Transverse colon (tissue), 4 donors: ENCODE measurements around the gene SYNE2. TPM values are rescaled to one million over a fixed set of nuclear protein-coding genes. Genes with fewer than 3 reads are reported as not detected.

Experiments used
- DNase-seq: peaks from one replicate; pipeline ENCODE4 v3.0.0-alpha.2; 2019
- H3K27ac ChIP-seq, 4 donors: fragments of 200-600 bp; sonication (generic); 2 replicates each; pipeline ENCODE4 v1.5.1; 2016 to 2018; ENCODE audit warnings: inconsistent platforms in 4 of 4
- H3K27me3 ChIP-seq: fragments of 200-600 bp; sonication (generic); 2 replicates; pipeline ENCODE4 v1.5.1; 2017; ENCODE audit warnings: inconsistent platforms
- H3K36me3 ChIP-seq, 4 donors: fragments of 200-600 bp; sonication (generic); 2 replicates each; pipeline ENCODE4 v1.5.1; 2017 to 2019; ENCODE audit warnings: inconsistent platforms in 4 of 4
- H3K4me1 ChIP-seq, 4 donors: fragments of 200-600 bp; sonication (generic); 2 replicates each; pipeline ENCODE4 v1.5.1; 2017 to 2020; ENCODE audit warnings: inconsistent platforms in 4 of 4
- H3K4me3 ChIP-seq, 4 donors: fragments of 200-600 bp; sonication (generic); 1 replicate in 1 of 4; 2 replicates in 3 of 4; pipeline versions ENCODE4 v1.5.1 to v1.6.1; 2017 to 2019; ENCODE audit warnings: inconsistent platforms in 4 of 4
- H3K9me3 ChIP-seq, 2 donors: fragments of 200-600 bp; sonication (generic); 2 replicates each; pipeline ENCODE4 v1.5.1; 2017 to 2019; ENCODE audit warnings: inconsistent platforms in 2 of 2
- EP300 ChIP-seq: sonication (generic); formaldehyde crosslinking; IDR thresholded peaks from one replicate; pipeline ENCODE4 v1.6.1; 2017; ENCODE audit warnings: antibody characterized with exemption, low read depth
- POLR2A ChIP-seq: fragments of 450-650 bp; IDR thresholded peaks from one replicate; pipeline ENCODE4 v1.6.1; 2016; ENCODE audit warnings: antibody characterized with exemption, mild to moderate bottlenecking, moderate library complexity
- POLR2AphosphoS5 ChIP-seq, 3 donors: sonication (generic); formaldehyde crosslinking; IDR thresholded peaks; one replicate each; pipeline ENCODE4 v1.6.1; 2016; ENCODE audit warnings: antibody characterized with exemption in 3 of 3
- WGBS, 2 donors: methylation state at CpG; one replicate each; pipeline ENCODE4 v1.1.5; 2018; ENCODE audit warnings: low coverage in 1 of 2; 5-methylcytosine and 5-hydroxymethylcytosine counted together
- in situ Hi-C, 4 donors: fragments of 200-750 bp; cut with MboI; loops; one replicate each; pipeline versions ENCODE4 v1.15.0 to v1.15.1; 2017; ENCODE audit warnings: low sequenced_read_pairs in 3 of 4, low pct_ligation_motif_present in 1 of 4, low pct_unique_long_range_greater_than_20kb in 1 of 4
- intact Hi-C: fragments of 100-400 bp; cut with DNase I; formaldehyde crosslinking; loops from one replicate; pipeline ENCODE4 v1.15.1; 2023; ENCODE audit warnings: low total_unique reads
- total RNA-seq, 4 donors: library from RNA; depleted of rRNA; stranded (reverse); fragments of >200 nt; gene quantifications; one replicate each; pipeline ENCODE4 v1.1.0, GENCODE V29; 2016
- TF ChIP-seq, protein P1 (sequence below), 5 experiments: fragments of 200-600 bp in 3 of 5; fragments of 450-650 bp in 2 of 5; sonication (generic) in 3 of 5; IDR thresholded peaks; 1 replicate in 2 of 5; 2 replicates in 3 of 5; pipeline ENCODE4 v1.5.1; 2016 to 2017; ENCODE audit warnings: antibody characterized with exemption in 5 of 5, inconsistent platforms in 3 of 5, mild to moderate bottlenecking in 2 of 5, moderate library complexity in 1 of 5

The SYNE2 gene
- total RNA-seq, 4 donors from 2014 or later: 242 to 491 (median 304) TPM

DNA sequence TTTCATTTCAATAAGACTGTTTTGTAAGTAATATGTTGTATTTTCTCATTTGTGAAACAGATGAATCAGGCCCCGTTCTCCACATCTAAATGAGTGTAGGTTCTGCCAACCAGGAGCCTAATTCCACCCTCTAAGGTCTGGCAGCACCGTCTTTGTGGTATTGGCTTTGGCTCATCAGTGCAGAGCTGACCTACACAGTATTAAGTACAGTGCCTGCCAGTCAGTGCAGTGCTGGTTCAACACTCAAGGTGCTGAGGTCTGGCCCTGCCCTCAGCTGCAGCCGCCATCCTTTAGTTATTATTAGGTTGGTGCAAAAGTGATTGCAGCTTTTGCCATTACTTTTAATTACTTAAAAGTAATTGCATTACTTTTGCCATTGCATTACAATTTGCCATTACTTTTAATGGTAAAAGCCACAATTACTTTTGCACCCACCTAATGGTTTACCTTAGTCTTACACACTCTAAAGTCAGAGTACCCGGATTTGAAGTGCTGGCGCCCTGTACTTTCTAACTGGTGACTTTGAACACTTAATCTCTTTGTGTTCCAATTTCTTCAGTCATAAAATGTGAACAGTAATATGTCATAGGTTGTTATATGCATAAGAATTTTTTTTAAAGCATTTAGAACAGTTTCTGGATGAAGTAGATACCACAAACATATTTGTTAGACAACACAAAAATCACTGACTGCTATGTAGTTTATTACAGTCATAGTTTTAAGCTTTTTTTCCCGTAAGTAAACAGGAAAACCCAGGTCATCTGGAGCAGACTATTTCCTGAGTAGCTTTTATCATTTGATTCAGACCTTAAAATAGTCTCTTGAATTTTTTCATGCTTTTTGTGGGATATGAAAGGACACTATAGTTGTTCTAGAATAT lies 99.5 kb downstream of the SYNE2 start:
- H3K9me3 ChIP-seq: no peaks in the 10 kb centered on the region
- no peak for TF ChIP-seq POLR2AphosphoS5 (IDR thresholded peaks at IDR 0.05)
- TF ChIP-seq EP300: no peak
- TF ChIP-seq POLR2A: no peak
- TF ChIP-seq, protein P1, sequence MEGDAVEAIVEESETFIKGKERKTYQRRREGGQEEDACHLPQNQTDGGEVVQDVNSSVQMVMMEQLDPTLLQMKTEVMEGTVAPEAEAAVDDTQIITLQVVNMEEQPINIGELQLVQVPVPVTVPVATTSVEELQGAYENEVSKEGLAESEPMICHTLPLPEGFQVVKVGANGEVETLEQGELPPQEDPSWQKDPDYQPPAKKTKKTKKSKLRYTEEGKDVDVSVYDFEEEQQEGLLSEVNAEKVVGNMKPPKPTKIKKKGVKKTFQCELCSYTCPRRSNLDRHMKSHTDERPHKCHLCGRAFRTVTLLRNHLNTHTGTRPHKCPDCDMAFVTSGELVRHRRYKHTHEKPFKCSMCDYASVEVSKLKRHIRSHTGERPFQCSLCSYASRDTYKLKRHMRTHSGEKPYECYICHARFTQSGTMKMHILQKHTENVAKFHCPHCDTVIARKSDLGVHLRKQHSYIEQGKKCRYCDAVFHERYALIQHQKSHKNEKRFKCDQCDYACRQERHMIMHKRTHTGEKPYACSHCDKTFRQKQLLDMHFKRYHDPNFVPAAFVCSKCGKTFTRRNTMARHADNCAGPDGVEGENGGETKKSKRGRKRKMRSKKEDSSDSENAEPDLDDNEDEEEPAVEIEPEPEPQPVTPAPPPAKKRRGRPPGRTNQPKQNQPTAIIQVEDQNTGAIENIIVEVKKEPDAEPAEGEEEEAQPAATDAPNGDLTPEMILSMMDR (IDR thresholded peaks at IDR 0.05): no peak
- peak overlapping the region; percentile 36 to 54 (median 48) for H3K27ac ChIP-seq
- no peak for DNase-seq
- in situ Hi-C loops: no loop called here
- H3K27me3 ChIP-seq: no peaks in the 10 kb centered on the region
- H3K4me3 ChIP-seq: no peak overlapping the region
- peaks cover 0 to 11% (median 3%) of the 10 kb centered on the region in 4 donors for H3K36me3 ChIP-seq
- intact Hi-C loops: no loop called here
- WGBS, 2 donors: 58 to 64% methylated on average over 3 to 6 of the region's 6 CpGs
- H3K4me1 ChIP-seq: peaks cover 0 to 31% (median 15%) of the 10 kb centered on the region in 4 donors

DNA sequence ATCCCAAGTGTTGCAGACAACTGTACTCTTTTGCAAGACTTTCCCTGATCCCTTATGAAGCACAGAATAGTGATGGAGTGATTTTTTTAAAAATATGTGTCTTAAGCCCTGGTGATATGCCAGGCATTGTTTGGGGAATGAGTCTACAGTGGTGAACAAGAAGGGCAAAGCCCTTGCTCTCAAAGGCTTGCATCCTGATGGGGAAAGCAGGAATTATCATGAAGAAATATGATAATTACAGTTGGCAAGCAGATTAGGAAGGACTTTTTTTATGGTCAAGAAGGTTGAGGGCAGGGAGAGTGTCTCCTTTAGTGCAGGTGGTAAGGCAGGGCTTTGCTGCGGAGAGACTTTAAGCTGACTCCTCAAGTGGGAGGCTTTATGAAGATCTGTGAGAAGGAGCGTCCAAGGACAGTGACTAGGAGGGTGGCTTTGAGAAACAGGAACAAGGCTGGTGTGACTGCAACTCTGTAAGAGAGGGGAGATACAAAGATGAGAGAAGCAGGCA lies 100.2 kb downstream of the SYNE2 start:
- 60 to 74% methylated on average over 1 to 2 of the region's 2 CpGs for WGBS, 2 donors

DNA sequence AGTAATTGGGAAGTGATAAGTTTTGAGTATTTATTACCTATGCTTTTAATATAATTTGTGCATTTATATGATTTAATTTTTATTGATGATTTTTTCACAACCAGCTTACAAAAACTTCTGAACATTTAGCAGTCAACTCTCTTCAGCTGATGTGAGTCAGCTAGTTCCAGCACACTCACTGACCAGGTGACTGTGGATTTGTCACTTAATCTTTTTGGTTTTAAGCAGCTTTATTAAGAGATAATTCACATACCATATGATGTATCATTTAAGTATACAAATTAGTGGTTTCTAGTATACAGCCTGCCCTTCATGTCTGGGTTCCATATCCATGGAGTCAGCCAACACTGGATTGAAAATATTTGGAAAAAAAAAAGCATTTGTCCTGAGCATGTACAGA lies 103.5 kb downstream of the SYNE2 start:
- H3K9me3 ChIP-seq: no peaks in the 10 kb centered on the region
- H3K36me3 ChIP-seq: peaks cover 0 to 11% (median 3%) of the 10 kb centered on the region in 4 donors
- no peak overlapping the region for H3K27ac ChIP-seq
- no peaks in the 10 kb centered on the region for H3K27me3 ChIP-seq
- H3K4me1 ChIP-seq: peaks cover 0 to 25% (median 10%) of the 10 kb centered on the region in 4 donors
- intact Hi-C loops: no loop called here
- no peak for DNase-seq
- H3K4me3 ChIP-seq: no peak overlapping the region
- in situ Hi-C loops: no loop called here
- no peak for TF ChIP-seq EP300
- TF ChIP-seq POLR2AphosphoS5 (IDR thresholded peaks at IDR 0.05): no peak
- TF ChIP-seq POLR2A: no peak
- TF ChIP-seq, protein P1 (IDR thresholded peaks at IDR 0.05): no peak

More for the DNA sequence above, 100.2 kb downstream of the SYNE2 start:
- H3K36me3 ChIP-seq: peaks cover 0 to 11% (median 3%) of the 10 kb centered on the region in 4 donors
- in situ Hi-C loops (no loop called here), intact Hi-C loops (no loop called here)
- H3K4me1 ChIP-seq: peaks cover 0 to 31% (median 15%) of the 10 kb centered on the region in 4 donors
- no peak for TF ChIP-seq POLR2AphosphoS5 (IDR thresholded peaks at IDR 0.05)
- TF ChIP-seq POLR2A: no peak
- TF ChIP-seq, protein P1 (IDR thresholded peaks at IDR 0.05): no peak
- no peak for TF ChIP-seq EP300
- H3K9me3 ChIP-seq: no peaks in the 10 kb centered on the region
- peak overlapping the region; percentile 36 to 54 (median 48) for H3K27ac ChIP-seq
- DNase-seq: no peak
- H3K4me3 ChIP-seq: no peak overlapping the region
- H3K27me3 ChIP-seq: no peaks in the 10 kb centered on the region

DNA sequence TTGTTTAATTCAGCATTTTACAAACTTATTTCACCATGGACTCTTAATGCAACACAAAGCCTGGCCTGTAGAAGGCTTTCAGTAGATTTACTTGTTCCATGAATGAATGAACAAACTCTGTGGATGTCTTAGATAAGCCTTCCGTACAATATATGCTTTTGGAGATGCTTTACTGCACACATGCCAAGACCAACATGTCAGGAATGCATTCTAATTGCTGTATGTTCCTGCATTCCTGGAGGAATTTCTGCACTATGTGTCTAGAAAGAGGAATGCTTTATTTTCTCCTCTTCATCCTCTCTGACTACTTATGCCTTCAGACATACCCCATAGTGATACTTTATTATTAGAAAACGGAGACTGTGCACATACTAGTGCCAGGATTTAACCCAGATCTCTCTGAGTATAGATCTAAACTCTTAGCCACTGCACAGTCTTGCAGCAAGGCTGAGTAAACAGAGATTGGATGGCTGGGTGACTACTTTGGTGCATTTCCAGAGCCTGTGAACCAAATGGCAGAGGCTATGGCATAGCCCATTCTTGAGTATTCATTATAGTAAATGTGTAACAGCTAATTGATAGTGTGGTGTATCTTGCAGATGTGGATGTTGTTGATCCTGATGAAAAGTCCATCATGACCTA lies 108.2 kb downstream of the SYNE2 start:
- TF ChIP-seq POLR2AphosphoS5 (IDR thresholded peaks at IDR 0.05) (no peak), POLR2A (no peak), EP300 (no peak)
- TF ChIP-seq, protein P1 (IDR thresholded peaks at IDR 0.05): no peak
- Histone ChIP-seq H3K4me1 (peaks cover 0 to 17% (median 12%) of the 10 kb centered on the region in 4 donors), H3K36me3 (peaks cover 0 to 6% (median 3%) of the 10 kb centered on the region in 4 donors), H3K27me3 (no peaks in the 10 kb centered on the region), H3K27ac (no peak overlapping the region), H3K9me3 (no peaks in the 10 kb centered on the region), H3K4me3 (no peak overlapping the region)
- DNase-seq: no peak
- intact Hi-C loops: no loop called here
- WGBS, 2 donors: 72 to 83% methylated on average over 2 of the region's 2 CpGs
- in situ Hi-C loops: no loop called here
